ENCODE measurements around the gene CAPSL. TPM values are rescaled to one million over a fixed set of nuclear protein-coding genes. Genes with fewer than 3 reads are reported as not detected.

The CAPSL gene
- total and polyA plus RNA-seq, 2 experiments from 2014 or later = not detected

DNA sequence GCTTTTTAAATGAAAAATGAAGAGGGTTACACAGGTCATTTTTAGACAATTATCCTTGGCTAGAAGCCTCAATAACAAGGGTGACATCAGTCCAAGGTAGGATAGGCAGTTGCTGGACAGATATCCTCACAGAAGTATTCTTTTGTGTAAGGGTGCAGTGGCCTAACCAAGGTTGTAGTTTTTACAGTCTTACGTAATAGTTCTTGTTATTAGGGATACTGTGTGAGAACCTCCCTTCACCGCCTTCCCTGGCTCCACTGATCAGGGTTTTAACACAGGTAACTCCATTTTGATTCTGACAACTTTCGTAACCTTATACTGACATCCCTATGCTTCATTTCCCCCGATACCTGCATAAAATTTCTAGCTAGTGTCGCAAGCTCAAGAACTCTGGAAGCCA, 8.7 kb upstream of the CAPSL start:
- no peaks in the 10 kb centered on the region for H3K9me3 ChIP-seq (ENCODE audit: low read depth)
- no peaks in the 10 kb centered on the region for H3K27me3 ChIP-seq
- no peak overlapping the region for H3K27ac ChIP-seq
- TF ChIP-seq, protein P1, sequence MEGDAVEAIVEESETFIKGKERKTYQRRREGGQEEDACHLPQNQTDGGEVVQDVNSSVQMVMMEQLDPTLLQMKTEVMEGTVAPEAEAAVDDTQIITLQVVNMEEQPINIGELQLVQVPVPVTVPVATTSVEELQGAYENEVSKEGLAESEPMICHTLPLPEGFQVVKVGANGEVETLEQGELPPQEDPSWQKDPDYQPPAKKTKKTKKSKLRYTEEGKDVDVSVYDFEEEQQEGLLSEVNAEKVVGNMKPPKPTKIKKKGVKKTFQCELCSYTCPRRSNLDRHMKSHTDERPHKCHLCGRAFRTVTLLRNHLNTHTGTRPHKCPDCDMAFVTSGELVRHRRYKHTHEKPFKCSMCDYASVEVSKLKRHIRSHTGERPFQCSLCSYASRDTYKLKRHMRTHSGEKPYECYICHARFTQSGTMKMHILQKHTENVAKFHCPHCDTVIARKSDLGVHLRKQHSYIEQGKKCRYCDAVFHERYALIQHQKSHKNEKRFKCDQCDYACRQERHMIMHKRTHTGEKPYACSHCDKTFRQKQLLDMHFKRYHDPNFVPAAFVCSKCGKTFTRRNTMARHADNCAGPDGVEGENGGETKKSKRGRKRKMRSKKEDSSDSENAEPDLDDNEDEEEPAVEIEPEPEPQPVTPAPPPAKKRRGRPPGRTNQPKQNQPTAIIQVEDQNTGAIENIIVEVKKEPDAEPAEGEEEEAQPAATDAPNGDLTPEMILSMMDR (IDR thresholded peaks at IDR 0.05; ENCODE audit: low read depth, low read length) = no peak
- H3K4me1 ChIP-seq (ENCODE audit: low read depth) = no peaks in the 10 kb centered on the region
- H3K4me3 ChIP-seq = no peak overlapping the region
- no peaks in the 10 kb centered on the region for H3K36me3 ChIP-seq
- no peak for DNase-seq (ENCODE audit: low read depth in 1 of 2, low spot score in 1 of 2)

DNA sequence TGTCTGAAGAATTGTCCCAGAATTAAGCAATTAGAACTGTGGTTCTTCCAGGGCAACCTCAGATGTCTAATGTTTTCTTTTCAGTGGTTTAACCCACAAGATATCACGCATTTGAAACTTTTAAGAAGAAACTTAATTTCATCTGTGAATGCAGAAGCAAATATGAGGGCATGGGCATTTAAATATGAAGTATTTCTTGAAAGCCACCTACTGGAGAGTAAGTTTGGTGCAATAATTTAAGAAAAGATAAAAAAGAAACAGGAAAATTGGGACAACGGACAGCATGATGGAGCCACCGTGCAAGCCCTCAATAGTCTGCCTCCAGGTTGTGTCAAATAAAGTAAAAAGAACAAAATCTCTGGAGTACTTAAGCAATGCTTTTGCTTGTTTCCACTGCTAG, 1.2 kb upstream of the CAPSL start:
- no peaks in the 10 kb centered on the region for H3K27me3 ChIP-seq
- H3K4me1 ChIP-seq (ENCODE audit: low read depth) = no peaks in the 10 kb centered on the region
- TF ChIP-seq, protein P1 (IDR thresholded peaks at IDR 0.05; ENCODE audit: low read depth, low read length) = peak; percentile 3
- no peak overlapping the region for H3K4me3 ChIP-seq
- H3K27ac ChIP-seq = no peak overlapping the region
- DNase-seq (ENCODE audit: low read depth in 1 of 2, low spot score in 1 of 2) = no peak
- H3K36me3 ChIP-seq = no peaks in the 10 kb centered on the region
- no peaks in the 10 kb centered on the region for H3K9me3 ChIP-seq (ENCODE audit: low read depth)

DNA sequence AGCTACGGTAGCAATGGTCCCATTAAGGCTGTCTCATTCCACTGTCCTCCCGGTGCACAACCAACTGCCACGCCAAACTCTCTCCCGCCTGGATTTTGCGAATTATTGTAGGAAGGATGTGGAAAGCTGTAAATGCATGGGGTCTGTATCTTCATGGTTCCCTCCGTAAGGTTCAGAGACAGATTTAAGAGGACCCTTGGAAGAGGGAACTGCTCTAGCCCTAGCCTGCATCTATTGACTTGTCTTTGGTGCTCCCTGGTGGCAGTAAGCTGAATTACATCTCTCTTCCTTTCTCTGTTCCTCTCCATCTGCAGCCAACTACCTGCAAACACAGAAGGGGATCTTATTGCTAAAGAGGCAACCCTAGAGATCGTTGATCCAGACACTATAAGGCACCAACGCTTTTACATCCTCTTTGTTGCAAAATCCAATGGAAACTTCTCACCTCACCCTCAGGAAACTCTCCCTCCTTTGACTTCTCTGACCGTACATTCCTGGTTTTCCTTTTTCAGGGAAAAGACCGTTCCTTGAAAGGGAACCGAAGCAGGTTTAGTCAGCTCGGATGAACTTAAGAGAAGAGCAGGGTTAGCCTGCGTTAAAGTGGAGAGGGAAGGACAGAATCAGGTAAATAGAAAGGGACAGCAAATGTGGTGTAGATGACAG, 11.9 kb downstream of the CAPSL start:
- peak; percentile 63 to 74 for DNase-seq (ENCODE audit: low read depth in 1 of 2, low spot score in 1 of 2)
- H3K4me3 ChIP-seq = no peak overlapping the region
- H3K9me3 ChIP-seq (ENCODE audit: low read depth) = no peaks in the 10 kb centered on the region
- no peak overlapping the region for H3K27ac ChIP-seq
- H3K4me1 ChIP-seq (ENCODE audit: low read depth) = no peaks in the 10 kb centered on the region
- H3K27me3 ChIP-seq = peaks cover 51% of the 10 kb centered on the region
- TF ChIP-seq, protein P1 (IDR thresholded peaks at IDR 0.05; ENCODE audit: low read depth, low read length) = peak; percentile 78
- H3K36me3 ChIP-seq = no peaks in the 10 kb centered on the region

DNA sequence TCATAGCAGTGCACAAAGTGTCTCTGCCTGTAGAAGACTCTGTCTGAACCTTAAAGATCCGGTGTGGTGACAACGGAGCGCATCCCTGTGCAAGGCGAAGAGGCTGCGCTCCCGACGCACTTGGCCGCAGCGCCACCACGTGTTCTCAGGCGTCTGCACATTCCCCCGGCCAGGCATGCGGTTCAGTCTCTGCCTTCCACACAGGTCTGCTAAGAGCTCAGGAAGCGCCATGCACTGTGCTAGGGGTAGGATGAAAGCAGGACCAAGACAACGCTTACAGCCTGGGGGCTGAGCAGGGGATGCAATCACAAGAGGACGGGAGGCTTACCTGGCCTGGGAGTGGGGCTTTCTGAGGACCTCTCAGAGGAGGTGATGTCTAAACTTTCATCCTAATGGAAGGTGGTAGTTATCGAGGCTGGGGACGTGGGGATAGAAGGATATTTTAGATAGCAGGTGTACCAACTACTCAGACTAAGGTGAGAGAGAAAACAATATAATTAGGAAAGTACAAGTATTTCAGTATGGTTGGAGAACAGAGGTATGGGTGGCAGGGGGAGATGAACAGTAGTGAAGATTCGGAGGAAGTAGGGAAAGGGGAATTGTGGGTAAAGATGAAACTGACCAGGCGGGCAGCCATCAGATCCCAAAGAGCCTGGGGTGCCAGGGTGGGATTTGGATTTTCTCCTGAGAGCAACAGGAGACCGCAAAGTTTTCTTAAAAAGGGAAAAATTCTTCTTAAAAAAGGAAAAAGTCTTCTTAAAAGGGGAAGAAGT, 13.3 kb downstream of the CAPSL start:
- Histone ChIP-seq H3K27me3 (peaks cover 51% of the 10 kb centered on the region), H3K9me3 (ENCODE audit: low read depth) (no peaks in the 10 kb centered on the region), H3K36me3 (no peaks in the 10 kb centered on the region), H3K27ac (no peak overlapping the region), H3K4me1 (ENCODE audit: low read depth) (no peaks in the 10 kb centered on the region), H3K4me3 (no peak overlapping the region)
- DNase-seq (ENCODE audit: low read depth in 1 of 2, low spot score in 1 of 2) = peak; percentile 69 to 74
- TF ChIP-seq, protein P1 (IDR thresholded peaks at IDR 0.05; ENCODE audit: low read depth, low read length) = peak; percentile 74

DNA sequence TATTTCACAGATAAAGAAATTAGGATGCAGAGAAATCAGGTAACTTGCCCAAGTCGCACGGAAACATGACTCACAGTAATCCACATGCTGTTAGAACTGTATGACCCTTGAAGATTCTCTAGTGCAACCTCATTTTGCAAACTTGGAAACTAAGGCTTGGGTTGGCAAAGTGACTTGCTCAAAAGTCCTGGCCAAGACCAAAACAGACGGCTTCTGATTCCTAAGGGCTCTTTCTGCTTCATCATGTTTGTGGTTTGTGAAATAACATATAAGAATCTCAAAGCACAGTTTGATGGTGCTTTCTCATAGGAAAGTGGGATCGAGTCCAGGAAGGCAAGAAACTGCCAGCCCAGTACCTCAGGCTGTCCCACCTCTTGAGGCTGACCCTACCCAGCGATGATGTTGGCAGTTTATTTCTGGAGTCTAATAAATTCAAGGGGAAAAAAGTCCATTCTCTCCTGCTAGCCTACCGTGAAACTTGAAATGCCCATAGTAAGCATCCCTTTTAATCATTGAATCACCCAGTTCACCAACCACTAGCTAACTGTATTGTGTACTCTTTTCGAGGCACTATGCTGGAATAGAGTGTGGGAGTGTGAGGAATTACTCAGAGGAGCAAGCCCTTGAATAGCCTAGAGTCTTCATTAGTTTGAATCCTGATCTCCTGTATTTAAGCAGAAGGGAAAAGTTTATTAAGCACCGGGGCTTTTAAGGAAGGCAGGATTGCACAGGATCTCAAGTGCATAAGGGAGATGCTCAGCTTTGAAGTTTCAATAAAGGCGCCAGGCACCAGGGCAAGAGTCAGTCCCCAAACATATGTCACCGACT, 14.1 kb downstream of the CAPSL start:
- H3K4me1 ChIP-seq (ENCODE audit: low read depth) = no peaks in the 10 kb centered on the region
- no peaks in the 10 kb centered on the region for H3K9me3 ChIP-seq (ENCODE audit: low read depth)
- TF ChIP-seq, protein P1 (IDR thresholded peaks at IDR 0.05; ENCODE audit: low read depth, low read length) = no peak
- no peaks in the 10 kb centered on the region for H3K36me3 ChIP-seq
- H3K27me3 ChIP-seq = peaks cover 51% of the 10 kb centered on the region
- H3K4me3 ChIP-seq = no peak overlapping the region
- peak in 1 of 2 donors; percentile 57 for DNase-seq (ENCODE audit: low read depth in 1 of 2, low spot score in 1 of 2)
- no peak overlapping the region for H3K27ac ChIP-seq
